ENCODE data around the gene GPC6.
"Not testable (repeated sequence)": the region's sequence is repeated elsewhere in the genome, so short reads cannot be mapped to it uniquely, and the experiment has no call there.

The GPC6 gene

GRCh38 chr13:93496117-93496516 is 269.5 kb downstream of the GPC6 start:
- H3K27ac Mint-ChIP-seq, ATAC-seq, H3K27me3 Mint-ChIP-seq, DNase-seq, H3K9me3 Mint-ChIP-seq, H3K4me1 Mint-ChIP-seq, H3K4me3 Mint-ChIP-seq: not testable (repeated sequence)

- ATAC-seq = no peak
- Mint-ChIP-seq H3K4me3 (no peak overlapping the region), H3K9me3 (no peaks in the 10 kb centered on the region), H3K27me3 (no peaks in the 10 kb centered on the region), H3K4me1 (no peaks in the 10 kb centered on the region), H3K27ac (no peak overlapping the region)
- no peak for DNase-seq
Observed at GRCh38 chr13:93496985-93497673, 270.5 kb downstream of the GPC6 start.

DNA sequence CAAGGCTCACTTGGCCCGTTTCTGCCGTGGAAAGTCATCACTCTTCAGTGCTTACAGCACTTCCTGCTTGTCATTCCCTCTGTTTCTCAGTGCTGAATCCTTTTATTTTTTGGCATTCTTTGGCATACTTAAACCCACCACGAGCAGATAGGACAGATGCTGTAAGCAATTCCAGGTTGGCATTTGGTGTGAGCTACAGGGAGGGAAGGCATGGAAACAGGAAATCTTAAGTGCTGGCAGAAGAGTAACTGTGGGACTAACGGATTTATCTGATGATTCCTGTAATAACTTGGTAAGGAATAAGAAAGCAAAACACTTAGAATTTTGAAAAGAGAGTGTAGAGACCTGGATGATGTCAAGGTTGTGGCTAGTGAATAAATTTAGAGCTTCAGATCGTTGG is 273.4 kb downstream of the GPC6 start:
- DNase-seq = no peak
- Mint-ChIP-seq H3K27me3 (no peaks in the 10 kb centered on the region), H3K4me3 (no peak overlapping the region), H3K9me3 (no peaks in the 10 kb centered on the region), H3K4me1 (no peaks in the 10 kb centered on the region), H3K27ac (no peak overlapping the region)
- ATAC-seq = no peak

DNA sequence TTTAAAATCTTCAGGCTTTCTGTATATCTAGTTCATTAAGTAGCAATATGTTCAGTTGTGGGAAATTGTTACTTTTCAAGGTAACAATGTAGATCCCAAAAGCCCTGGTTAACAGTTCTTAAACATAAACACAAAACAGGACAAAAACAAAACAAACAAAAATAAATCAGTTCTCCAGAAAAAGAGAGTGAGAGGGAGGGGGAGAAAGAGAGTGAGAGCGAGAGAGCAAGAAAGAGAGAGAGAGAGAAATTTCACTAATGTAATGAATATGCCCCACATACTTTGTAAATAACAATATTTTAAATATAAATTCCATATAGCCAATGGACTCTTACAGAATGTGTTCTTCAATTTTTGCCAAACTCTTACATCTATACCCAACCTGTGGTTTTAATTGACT is 275.5 kb downstream of the GPC6 start:
- Mint-ChIP-seq H3K4me1 (no peaks in the 10 kb centered on the region), H3K9me3 (no peaks in the 10 kb centered on the region), H3K27me3 (no peaks in the 10 kb centered on the region), H3K27ac (no peak overlapping the region), H3K4me3 (no peak overlapping the region)
- no peak for DNase-seq
- ATAC-seq = no peak

GRCh38 chr13:93502987-93503615 is 276.5 kb downstream of the GPC6 start:
- DNase-seq (no peak), ATAC-seq (no peak)
- no peaks in the 10 kb centered on the region for H3K27me3 Mint-ChIP-seq
- H3K27ac Mint-ChIP-seq = no peak overlapping the region
- H3K9me3 Mint-ChIP-seq = no peaks in the 10 kb centered on the region
- no peak overlapping the region for H3K4me3 Mint-ChIP-seq
- H3K4me1 Mint-ChIP-seq = no peaks in the 10 kb centered on the region

DNA sequence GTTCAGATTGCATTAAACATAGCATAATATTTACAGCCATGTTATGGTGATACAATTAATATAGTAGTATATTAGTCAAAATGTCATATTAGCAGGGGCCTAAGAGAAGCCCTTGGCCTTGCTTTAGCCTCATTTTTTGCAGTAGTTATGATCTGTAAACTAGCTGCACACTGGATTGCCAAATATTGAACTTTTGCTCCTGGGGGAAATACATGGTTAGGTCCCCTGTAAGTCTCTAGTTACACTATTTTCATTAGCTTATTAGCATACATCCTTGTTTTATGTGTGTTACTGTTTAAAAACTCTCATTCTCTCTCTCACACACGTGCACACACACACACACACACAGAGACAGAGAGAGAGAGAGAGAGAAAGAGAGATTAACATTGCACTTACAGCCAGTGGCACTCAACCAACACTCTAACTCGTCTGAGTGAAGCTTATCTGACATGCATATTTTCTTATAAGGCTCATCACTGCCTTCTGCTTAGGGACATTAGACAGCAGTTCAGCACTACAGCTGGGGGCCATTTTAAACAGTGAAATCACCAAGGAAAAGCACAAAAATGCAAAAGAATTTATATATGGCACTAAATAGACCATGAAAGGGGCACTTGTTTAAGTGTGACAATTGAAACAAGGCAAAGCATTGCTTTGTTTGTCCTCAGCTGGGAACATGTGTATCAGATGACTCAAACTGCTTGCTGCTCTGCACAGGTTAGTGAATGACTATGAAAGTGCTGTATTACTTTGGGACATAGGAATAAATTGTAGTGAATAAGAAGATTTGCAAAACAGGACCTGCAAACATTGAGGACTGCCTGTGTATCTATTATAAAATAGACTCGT is 278.7 kb downstream of the GPC6 start:
- DNase-seq = no peak
- H3K27ac Mint-ChIP-seq = no peak overlapping the region
- no peak for ATAC-seq
- H3K27me3 Mint-ChIP-seq = no peaks in the 10 kb centered on the region
- no peak overlapping the region for H3K4me3 Mint-ChIP-seq
- no peaks in the 10 kb centered on the region for H3K4me1 Mint-ChIP-seq
- no peaks in the 10 kb centered on the region for H3K9me3 Mint-ChIP-seq

GRCh38 chr13:93511011-93511410 is 284.4 kb downstream of the GPC6 start:
- H3K27me3 Mint-ChIP-seq = no peaks in the 10 kb centered on the region
- ATAC-seq (no peak), DNase-seq (no peak)
- no peaks in the 10 kb centered on the region for H3K9me3 Mint-ChIP-seq
- H3K27ac Mint-ChIP-seq = no peak overlapping the region
- H3K4me1 Mint-ChIP-seq = no peaks in the 10 kb centered on the region
- no peak overlapping the region for H3K4me3 Mint-ChIP-seq

- no peaks in the 10 kb centered on the region for H3K4me1 Mint-ChIP-seq
- H3K27me3 Mint-ChIP-seq = no peaks in the 10 kb centered on the region
- no peak for DNase-seq
- ATAC-seq = no peak
- H3K27ac Mint-ChIP-seq = no peak overlapping the region
- H3K9me3 Mint-ChIP-seq = no peaks in the 10 kb centered on the region
- no peak overlapping the region for H3K4me3 Mint-ChIP-seq
Observed at GRCh38 chr13:93515267-93515666, 288.7 kb downstream of the GPC6 start.

DNA sequence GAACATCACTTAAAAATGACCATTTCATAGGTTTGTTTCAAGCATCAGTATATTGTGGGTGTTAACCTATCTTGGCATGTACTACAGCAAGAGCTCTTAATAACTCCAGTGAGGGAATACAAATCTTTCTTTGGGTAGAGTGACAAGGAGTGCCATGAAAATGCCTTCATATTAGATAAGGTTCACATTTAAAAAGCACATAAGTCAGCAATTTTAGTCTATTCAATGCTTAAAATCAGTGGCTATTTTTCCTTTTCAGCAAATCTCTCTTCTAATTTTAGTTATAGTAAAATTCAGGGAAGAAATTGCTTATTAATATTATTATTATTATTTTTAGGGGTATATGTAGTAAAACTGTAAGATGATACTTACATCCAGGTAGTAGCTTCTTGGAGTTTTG is 291.1 kb downstream of the GPC6 start:
- Mint-ChIP-seq H3K4me1 (no peaks in the 10 kb centered on the region), H3K9me3 (no peaks in the 10 kb centered on the region), H3K27me3 (no peaks in the 10 kb centered on the region), H3K4me3 (no peak overlapping the region), H3K27ac (no peak overlapping the region)
- DNase-seq = no peak
- ATAC-seq = no peak

DNA sequence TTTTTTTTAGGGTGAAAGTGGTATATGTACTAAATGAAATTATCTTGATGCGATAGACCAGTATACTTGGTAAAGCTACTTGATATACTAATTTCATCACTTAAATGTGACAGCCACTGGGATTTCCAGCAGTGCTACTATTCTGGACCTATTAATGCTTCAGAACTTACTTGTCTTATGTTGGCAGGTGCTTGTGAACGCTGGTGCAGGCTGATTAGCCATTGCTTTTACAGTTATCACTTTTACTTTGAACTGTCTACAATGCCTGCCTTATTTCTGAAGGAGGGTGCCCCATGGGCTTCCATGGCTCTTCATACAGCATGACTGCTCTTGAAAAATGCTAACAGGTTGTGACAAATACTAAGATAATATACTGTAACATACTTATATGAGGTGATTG is 294.7 kb downstream of the GPC6 start:
- DNase-seq (no peak), ATAC-seq (no peak)
- no peak overlapping the region for H3K4me3 Mint-ChIP-seq
- no peaks in the 10 kb centered on the region for H3K4me1 Mint-ChIP-seq
- no peaks in the 10 kb centered on the region for H3K27me3 Mint-ChIP-seq
- no peaks in the 10 kb centered on the region for H3K9me3 Mint-ChIP-seq
- no peak overlapping the region for H3K27ac Mint-ChIP-seq

DNA sequence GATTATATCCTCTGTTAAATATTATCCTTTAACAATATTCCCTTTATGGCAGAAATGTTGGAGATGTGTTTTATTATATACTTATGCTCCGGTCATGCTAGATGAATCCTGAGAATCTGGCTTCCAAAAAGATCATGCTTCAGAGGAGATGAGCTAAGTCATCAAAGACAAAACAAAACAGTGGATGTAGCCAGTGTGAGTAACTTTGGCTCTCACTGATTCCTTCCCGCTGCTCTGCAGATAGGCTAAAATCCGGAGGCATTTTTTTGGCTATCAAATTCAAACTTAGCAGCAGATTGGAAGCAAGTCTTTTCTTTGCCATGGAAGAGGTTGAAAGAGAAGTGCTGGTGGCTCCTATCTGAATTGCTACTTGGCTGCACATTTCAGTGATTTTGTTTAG is 295.9 kb downstream of the GPC6 start:
- ATAC-seq (no peak), DNase-seq (no peak)
- Mint-ChIP-seq H3K27ac (no peak overlapping the region), H3K27me3 (no peaks in the 10 kb centered on the region), H3K9me3 (no peaks in the 10 kb centered on the region), H3K4me1 (no peaks in the 10 kb centered on the region), H3K4me3 (no peak overlapping the region)

DNA sequence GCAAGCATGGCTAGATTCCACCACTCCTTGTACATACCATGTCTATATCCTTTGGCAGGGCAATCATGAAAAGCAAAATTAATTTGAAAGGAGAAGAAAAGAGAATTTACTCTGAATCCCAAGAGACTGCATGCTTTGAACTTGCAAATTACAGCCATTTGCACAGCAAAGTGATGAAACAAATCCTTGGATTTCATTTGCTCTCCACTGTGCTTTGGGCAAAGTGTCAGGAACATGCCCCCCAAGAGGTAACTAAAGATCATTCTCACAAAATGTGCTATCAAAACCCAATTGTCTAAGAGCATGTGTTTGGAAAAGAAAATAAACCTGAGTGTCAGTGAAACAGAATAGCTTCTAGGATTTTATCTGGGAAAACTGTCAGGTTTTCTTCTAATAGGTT is 298.5 kb downstream of the GPC6 start:
- ATAC-seq = no peak
- Mint-ChIP-seq H3K27ac (no peak overlapping the region), H3K9me3 (no peaks in the 10 kb centered on the region), H3K27me3 (no peaks in the 10 kb centered on the region), H3K4me1 (no peaks in the 10 kb centered on the region), H3K4me3 (no peak overlapping the region)
- no peak for DNase-seq

GRCh38 chr13:93527748-93528297 is 301.2 kb downstream of the GPC6 start:
- Mint-ChIP-seq H3K4me1 (no peaks in the 10 kb centered on the region), H3K27me3 (no peaks in the 10 kb centered on the region), H3K27ac (no peak overlapping the region), H3K4me3 (no peak overlapping the region), H3K9me3 (no peaks in the 10 kb centered on the region)
- no peak for ATAC-seq
- no peak for DNase-seq

GRCh38 chr13:93529961-93530360 is 303.4 kb downstream of the GPC6 start:
- H3K4me1 Mint-ChIP-seq = no peaks in the 10 kb centered on the region
- ATAC-seq (no peak), DNase-seq (no peak)
- no peak overlapping the region for H3K27ac Mint-ChIP-seq
- no peaks in the 10 kb centered on the region for H3K27me3 Mint-ChIP-seq
- H3K4me3 Mint-ChIP-seq = no peak overlapping the region
- no peaks in the 10 kb centered on the region for H3K9me3 Mint-ChIP-seq

GRCh38 chr13:93534181-93534700 is 307.6 kb downstream of the GPC6 start:
- no peak overlapping the region for H3K4me3 Mint-ChIP-seq
- no peaks in the 10 kb centered on the region for H3K4me1 Mint-ChIP-seq
- H3K9me3 Mint-ChIP-seq = no peaks in the 10 kb centered on the region
- DNase-seq = no peak
- no peak overlapping the region for H3K27ac Mint-ChIP-seq
- H3K27me3 Mint-ChIP-seq = no peaks in the 10 kb centered on the region
- no peak for ATAC-seq

- Mint-ChIP-seq H3K4me1 (no peaks in the 10 kb centered on the region), H3K9me3 (no peaks in the 10 kb centered on the region), H3K27me3 (no peaks in the 10 kb centered on the region), H3K4me3 (no peak overlapping the region), H3K27ac (no peak overlapping the region)
- DNase-seq = no peak
- ATAC-seq = no peak
Observed at GRCh38 chr13:93535251-93535650, 308.6 kb downstream of the GPC6 start.

All from stimulated activated naive CD8-positive, alpha-beta T cell treated with anti-CD3 and anti-CD28 coated beads, Interleukin-15, amount 100 ng/mL, for 72 hours (primary cell).